Suppressor macrophage (primary cell): Measurements from ENCODE around the gene BEGAIN.

Experiments used
- DNase-seq, 4 experiments: peaks; one replicate each; pipeline ENCODE4 v3.0.0-alpha.2; 2020 to 2022

Gene BEGAIN

DNA sequence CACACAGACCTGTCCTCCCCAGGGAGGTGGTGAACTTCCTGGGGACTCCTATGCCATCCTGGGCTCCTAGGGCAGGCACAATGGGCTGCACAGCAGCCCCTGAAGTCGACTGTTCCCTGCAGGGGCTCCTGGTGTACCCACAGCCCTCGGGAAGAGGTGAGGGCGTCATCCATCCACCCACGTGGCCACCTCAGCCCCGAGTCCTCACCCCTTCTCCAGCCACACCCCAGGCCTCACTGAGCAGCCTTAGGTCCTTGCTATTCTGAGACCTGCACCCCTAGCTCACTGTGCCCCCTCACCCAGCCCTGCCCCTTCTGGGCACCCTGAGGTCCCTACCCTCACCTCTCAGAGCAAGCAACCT lies 38.9 kb downstream of the BEGAIN start:
- no peak for DNase-seq

DNA sequence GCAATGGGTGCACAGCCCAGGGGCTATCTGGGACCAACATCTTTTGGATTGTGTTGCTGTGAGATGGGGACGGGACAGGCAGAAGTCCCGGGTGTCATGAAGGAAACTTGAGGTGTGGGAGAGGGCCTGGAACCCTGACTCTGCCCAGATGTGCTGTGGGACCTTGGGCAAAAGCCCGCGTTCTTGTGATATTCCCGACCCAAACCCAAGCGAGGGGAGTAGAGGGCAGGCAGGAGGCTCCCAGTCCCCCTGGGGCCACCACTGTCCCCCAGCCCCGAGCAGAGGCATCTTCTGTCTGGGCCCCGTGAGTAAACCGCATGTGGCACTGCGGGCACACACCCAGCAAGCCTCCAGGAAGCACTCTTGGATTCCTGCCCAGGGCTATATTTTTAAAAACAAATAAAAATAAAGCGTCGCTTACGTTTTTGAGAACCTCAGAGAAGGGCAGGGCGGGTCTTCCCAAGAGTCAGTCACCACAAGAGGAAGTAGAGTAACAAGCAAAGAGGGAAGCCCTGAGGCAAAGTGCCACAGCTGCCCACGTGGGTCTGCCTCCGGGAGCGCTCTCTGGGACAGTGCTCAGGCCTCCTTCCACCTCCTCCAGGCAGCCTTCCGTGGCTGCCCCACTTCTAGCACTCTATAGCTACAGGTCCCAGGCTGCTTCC lies 39.5 kb downstream of the BEGAIN start:
- DNase-seq, result peak; percentile 90 to 96 (median 94)

DNA sequence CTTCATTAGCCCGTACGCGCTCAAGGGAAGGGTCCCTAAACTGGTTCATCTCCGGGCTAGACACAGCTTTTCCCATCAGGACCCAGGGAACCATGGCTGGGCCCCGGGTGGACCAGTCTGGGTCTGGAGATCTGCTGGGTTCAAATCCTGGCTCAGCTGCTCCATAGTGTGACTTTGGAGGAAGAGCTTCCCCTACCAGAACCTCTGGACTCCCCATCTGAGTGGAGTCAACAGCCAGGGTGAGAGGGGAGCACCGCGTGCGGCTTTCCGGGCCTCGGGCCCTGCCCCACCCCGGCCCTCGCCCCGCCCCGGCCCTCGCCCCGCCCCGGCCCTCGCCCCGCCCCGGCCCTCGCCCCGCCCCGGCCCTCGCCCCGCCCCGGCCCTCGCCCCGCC lies 41.2 kb downstream of the BEGAIN start:
- DNase-seq, result peak in 2 of 4 experiments; percentile 56 to 58

DNA sequence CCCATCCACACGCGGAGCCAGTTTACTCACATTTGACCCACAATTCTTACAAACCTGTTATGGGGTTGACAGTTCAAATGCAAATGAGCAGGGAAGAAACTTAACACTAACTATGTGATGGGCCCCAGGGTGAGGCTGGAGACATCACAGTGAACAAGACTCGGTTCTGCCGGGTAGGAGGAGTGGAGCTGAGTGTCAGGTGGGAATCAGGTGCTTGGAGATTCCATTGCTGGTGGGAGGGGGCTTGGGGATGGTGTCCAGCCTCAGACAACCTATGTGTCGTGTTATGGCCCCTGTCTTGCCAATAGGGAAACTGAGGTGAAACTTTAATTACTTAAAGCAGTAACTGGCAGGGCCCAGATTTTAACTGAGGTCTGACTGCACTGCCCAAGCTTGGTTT lies 41.9 kb downstream of the BEGAIN start:
- no peak for DNase-seq

DNA sequence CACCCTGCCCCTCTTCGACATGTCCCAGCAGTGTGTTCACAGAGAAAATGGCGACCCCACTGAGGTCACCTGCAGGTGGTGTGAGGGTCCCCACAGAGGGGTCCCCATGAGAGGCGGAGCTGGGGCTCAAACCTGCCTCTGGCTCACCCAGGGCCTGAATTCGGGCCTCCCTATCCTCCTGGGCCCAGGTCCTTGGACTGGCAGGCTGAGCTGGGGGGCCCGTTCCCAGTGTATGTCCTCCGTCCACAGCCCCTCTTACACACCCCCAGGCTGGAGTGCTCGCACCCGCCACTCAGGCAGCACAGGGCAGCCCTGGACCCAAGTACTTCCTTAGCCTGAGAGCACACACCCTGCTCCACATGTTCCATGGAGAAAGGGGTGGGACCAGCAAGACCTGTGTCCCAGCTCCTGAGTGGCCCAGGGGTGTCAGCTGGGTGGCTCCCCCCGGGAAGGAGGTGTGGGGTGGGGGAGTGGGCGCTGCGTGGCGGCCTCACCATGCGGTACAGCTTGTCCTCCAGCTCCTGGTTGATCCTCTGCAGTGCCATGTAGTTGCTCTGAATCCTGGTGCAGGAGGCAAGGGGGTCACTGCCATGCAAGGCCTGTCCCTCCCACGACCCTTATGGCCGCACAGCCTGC lies 42.6 kb downstream of the BEGAIN start:
- no peak for DNase-seq

DNA sequence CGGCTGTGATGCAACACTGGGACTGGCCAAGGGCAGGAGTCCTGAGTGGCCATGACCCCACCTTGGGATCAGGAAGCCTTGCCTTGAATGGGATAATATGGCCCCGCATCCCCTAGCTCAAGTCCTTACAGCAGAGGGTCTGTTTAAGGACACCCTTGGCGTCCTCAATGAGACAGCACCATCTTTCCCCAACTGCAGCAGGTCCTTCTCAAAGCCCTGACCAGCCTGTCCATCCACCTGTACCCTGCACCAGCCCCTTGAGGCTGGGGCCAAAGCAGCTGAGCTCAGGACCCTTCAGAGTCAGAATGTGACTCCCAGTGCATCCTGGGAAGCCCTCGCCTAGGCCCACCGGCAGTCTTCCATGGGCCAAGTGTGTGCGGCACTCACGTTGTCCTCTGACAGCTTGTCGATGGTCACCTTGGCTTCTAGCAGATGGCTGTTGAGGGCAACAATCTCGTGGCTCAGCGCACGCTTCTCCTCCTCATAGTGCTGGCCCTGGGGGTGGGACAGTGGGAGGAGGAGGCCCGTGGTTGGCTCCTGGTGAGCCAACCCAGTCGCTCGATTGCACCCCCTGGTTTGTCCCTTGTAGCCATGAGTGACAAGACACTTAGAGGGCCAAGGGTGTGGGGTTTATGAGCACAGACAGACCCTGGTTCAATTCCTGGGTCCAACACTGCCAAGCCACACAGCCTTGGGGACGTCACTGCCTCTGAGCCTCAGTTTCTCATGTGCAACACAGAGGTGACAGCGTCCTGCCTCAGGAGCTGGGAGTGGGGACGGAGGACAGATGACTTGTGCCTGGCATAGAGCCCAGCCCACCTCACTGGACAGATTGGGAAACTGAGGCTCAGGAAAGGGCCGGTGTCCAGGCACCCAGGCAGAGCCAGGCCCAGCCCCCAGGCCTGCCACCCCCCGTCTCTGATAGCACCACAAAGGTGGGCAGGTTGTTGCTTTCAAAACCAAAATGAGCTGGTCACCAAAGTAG lies 43.5 kb downstream of the BEGAIN start:
- no peak for DNase-seq

DNA sequence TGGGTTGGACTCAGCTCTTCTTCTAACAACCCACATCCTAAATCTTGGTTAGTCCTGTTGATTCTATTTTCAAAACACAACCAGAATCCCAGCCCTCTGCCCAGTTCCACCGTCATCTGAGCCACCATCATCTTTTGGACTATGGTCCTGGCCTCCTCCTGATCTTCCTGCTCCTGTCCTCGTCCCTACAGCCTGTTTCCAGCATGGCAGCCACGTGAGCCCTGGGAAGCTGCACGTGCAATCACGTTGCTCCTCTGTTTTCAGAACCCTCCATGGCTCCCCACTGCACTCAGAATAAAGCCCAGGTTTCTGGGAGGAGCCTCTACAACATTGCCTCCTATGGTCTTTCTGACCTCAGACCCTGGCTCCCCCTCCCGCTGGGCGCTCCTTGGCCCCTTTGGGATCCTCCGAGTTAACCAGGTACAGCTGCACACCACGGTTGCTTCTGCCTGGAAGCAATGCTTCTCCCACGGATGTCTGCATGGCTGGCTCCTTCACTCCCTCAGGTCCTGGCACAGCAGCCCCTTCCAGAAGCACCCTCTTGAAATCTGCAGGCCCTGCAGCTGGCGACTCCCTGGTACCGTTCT lies 44.5 kb downstream of the BEGAIN start:
- DNase-seq, result no peak

DNA sequence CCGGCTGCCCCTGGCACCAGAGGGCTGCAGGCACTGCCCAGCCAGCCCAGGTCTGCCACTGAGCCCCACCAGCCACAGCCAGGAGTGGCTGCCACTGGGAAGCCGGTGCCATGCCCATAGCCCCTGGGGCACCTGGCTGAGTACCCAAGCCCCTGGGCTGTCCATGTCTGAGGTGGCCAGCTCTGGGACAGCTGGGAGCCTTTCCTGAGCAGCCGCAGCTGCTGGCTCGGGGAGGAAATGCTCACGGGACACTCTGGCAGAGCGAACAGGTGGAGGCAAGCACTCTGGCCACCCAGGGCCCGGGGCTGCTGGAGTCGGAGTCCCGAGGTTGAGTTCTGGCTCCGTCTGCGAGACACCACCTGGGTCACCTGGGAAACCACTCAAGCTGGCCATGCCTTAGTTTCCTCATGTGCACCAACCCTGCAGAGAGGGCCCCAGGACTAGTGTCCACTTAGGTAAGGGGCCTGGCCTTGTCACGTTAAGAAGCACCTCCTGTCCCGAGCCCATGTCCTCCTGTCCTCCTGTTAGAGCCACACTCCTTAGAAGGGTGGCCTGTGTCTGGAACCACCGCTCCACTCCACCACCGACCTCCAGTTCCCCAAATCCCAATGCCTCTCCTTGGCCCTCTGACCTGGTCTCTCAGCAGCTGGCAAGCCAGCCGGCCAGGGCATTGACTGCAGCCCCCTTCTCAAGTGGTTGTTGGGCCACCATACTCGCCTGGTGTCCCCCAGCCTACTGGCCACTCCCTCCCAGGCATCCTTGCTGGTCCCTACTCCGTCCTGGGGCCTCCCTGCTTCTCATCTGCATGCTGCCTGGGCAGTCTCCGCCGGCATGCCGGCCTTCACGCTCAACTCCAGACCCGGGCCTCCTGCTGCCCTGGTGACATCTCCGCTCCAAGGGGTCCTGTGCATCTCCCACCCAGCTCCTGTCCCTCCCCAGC lies 45.3 kb downstream of the BEGAIN start:
- no peak for DNase-seq

DNA sequence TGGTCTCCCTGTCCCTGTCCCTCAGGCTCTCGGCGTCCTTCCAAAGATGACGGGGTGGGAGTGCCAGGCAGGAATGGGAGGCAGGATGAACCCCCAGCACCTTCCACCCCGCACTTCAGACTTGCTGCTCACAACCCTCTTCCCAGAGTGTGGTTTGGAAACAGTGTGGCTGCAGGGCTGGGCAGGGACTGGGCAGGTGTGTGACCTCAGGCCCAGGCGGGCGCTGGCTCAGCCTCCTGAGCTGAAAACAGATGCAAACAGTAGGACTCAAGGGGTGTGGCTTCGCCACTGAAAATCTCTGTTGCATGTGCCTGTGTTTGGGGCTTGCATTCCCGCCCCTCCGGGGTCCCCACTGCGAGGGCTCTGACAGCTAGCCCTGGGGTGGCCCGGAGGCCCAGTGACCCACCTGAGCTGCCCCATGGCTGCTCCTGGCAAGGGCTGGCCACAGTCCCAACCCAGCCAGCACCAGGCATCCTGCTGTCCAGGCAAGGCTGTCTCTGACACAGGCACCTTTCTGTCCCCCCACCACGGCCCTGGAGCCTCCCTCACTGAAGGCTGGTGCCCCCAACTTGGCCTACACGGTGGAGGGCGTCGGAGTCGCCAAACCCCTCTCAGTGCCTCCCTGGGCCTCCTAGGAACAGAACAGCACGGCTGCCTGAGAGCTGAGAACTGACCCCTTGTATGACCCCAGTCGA lies 46.1 kb downstream of the BEGAIN start:
- no peak for DNase-seq

DNA sequence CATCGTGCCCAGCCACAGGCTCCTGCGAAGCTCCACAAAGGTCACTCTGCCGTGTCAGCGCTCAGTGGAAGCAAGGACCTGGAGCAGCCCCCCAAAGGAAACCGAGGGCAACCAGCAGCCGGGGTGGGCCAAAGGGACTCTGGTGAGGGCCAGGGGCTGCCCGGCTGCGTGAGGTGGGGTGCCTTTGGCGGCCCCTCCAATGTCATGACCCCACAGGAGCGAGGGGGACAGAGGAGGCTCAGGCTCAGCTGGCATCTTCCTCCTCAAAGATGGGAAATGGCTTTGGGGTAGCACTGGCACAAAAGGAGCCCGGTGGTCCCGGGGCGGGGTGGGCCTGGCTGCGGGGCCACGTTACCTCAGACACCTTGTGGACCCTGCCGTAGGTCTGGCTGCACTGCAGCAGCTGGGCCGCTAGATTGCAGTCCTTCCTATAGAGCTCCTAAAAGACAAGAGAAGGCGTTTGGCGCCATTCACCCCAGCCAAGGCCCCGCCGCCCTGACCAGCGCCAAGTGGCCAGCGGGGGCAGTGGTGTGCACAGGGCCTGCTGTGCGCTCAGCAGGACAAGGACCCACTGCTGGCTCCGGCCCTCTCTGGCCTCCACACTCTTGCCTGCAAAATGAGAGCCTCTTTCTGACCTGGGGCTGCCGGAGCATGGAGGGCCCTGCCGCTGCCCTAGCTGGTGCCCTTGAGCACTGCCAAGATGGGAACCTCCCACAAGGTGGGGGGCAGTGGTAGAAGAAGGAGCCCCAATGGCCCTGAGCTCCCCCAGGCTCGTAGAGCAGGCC lies 46.9 kb downstream of the BEGAIN start:
- DNase-seq, result peak in 1 of 4 experiments; percentile 32

DNA sequence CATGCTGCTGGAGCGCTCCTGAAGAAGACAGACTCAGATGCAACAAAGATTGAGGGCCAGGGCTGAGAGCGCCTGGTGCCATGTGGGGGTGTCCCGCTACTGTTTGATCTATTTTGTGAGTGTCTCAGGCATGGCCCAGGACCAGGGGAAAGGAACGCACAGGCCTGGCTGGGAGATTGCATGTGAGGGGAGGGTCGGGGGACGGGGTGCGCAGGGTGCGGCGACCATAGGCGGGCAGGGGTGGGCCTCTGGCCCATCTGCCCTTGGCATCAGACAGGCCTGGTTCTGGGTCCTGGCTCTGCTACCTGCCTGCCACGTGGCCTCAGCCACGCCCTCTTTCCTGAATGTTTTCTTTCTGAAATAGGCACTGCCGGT lies 47.5 kb downstream of the BEGAIN start:
- DNase-seq, result peak in 1 of 4 experiments; percentile 1

DNA sequence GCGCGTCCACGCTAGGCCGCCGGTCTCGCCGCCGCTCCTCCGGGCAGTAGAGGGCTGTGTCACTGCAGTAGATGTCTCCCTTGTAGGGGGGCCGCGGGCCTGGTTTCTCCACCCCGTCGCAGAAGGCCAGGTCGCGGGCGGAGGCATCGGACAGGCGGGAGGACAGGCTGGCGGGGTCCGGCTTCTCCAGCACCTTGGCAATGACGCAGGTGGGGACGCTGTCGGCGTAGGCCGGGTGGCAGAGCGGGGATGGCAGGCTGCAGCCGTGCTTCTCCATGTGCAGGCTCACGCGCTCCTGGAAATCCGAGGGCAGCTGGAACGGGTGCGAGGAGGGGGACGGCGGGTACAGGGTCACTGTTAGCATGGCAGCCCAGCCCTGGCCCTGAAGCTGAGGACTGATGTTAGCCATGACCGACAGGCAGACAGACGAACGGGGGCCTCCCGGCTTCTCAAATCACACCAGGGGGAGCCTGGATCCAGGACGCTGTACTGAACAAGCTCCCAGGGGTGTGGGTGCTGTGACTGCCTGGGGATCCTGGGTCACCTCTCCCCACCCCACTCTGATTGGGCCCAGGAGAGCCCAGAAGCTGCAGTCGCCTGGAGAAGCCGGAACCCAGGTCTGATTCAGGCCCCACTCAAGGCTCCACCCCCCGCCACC lies 48.1 kb downstream of the BEGAIN start:
- peak in 1 of 4 experiments; percentile 1 for DNase-seq

DNA sequence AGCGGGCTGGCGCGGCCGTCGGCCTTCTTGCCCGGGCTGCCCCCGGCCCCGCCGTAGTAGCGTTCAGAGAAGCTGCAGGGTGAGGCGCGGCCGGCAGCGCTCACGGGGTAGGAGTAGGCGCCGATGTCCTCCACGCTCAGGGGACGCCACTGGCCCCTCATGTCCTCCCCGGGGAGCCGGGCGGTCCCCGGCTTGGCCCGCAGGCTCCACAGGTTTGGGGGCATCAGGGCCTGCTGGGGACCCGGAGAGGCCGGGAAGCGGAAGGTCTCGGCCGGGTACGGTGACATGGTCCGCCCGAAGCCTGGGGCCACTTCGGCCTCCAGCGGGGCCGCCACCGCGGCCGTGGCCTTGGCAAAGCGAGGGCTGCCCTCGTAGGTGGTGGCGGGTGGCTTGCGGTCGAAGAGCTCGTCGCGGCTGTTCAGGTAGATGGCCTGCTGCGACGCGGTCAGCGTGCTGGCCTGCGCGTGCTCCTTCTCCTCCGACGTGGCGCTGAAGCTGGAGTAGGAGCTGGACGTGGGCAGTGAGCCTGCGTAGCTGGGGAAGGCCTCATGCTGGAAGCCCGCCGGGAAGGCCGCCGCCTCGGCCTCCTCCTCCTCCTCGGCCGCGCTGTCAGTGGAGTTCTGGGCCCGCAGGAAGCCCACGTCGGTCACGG lies 48.7 kb downstream of the BEGAIN start:
- no peak for DNase-seq

DNA sequence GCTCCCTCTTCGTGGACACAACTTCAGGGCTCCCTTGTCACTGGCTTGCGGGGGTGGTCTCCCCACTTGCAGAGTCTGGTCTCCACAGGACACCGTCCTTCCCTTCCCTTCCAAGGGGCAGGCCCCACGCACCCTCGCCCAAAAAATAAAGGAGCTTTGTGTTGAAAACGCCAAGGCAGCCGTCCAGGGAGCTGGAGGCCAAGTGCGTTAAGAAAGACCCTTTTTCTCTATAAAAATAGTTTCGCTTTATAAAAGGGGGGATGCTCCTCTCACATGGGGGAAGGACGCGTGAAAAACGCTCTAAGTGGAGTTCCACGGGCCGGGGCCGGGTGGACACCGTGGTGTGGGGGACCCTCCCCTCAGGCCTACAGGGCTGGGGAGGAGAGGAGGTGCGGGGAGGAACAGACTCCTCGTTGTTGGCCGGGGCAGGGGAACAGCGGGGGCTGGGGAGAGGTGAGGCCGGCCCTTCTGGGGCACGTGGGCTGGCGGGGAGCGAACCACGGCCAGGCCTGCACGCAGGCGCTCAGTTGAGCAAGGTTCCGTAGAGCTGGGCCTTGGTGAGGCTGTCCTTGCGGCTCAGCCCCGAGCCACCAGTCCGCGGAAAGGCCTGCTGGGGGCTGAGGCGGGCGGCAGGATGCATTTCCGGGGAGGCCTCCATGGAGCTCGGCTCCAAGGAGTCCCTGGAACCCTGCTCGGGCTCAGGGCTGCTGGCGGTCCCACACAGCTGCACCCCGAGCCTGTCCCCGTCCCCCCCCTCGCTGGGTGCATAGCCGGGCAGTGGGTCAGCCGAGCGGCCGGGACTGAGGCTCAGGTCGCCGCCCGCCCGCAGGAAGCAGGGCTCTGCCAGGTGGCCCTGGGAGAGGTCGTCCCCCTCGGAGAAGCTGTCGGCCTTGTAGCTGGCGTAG lies 49.5 kb downstream of the BEGAIN start:
- no peak for DNase-seq

DNA sequence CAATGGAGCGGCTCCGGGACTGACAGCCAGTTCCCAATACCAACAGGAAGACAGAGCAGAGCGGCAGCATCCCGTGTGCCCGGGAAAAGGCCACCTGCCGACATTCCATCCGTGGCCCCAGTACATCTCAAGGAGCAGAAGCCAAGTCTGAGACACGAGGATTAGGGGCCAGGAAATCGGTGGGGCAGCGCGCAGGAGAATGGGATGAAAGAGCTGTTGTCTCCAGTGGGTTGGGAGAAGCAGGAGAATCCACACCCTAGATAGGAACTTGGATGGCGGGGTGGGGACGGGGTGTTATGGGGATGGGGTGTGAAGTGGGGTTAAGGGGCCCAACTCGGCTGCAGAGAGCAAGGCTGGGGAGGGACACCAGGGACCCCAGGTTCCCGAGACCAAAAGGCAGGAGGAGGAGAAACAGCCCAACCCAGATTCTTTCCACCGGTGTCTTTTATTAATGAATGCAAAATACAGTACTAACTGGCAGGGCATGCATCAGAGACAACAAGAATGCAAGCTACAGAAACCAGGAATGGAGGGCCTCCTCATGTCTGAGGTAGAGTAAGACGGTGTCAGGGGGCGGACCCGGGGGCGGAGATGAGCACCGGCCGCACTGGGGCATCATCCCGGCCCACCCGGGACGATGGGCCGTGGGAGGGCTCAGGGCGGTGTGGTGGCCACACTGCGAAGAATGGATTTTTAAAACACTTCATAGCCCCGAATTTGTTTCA lies 50.3 kb downstream of the BEGAIN start:
- no peak for DNase-seq

DNA sequence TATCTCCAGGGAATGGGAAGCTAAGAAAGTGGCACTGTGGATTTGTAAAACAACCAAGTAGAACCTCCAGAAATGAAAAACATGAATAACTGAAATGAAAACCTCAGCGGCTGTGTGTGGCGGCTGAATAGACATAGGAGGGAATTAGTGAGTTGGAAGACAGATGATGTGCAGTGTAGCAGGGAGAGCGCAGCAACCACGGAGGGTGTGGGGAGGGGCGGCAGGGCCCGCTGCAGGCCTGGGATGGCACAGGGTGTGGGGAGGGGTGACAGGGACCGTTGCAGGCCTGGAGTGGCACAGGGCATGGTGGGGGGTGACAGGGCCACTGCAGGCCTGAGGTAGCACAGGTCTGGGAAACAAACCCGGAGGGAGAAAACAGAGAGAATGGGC lies 51.1 kb downstream of the BEGAIN start:
- DNase-seq, result no peak

DNA sequence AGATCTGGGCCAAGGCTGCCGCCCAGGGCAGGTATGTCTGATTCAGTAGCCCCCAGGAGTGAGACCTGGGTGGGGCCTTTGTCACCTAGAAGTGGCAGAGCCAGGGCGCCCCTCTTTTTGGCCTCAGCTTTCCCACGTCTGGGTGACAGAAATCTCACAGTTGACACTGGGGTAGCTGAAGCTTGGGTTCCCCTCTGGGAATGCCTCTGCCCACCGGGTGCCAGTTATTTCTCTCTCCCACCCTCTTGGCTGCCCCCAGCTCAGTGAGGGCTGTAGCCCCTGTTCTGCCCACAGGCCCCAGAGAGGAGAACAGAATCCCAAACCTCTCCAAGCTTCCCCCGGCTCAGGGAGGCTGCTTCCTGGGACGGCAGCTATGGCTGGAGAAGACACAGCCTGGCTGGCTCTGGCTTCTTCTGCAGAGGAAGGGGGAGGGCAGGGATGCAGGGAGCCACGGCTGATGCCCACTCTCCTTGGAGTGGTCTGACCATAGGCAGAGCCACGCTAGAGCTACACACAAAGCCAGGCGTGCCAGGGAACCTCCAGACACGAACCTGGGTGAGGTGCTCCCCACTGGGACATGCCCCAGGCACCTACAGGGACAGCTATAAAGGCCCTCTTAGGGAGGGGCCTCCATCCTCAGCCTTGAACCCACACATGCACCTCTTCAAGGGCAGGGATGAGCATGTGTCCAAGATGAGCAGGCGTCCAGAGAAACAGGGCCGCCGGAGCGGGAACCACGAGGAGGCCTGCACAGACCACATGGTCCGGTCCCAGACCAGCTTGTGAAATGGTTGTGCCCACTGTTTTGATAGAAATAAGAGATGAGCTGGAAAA lies 51.7 kb downstream of the BEGAIN start:
- DNase-seq, result no peak
